Measurements from ENCODE around the gene YEATS2. TPM values are rescaled to one million over a fixed set of nuclear protein-coding genes. Genes with fewer than 3 reads are reported as not detected.
"Not testable (repeated sequence)": the region's sequence is repeated elsewhere in the genome, so short reads cannot be mapped to it uniquely, and the experiment has no call there.

YEATS2 gene
- total and polyA plus RNA-seq, 7 donors, result 1.8 to 8.9 (median 4.6) TPM

GRCh38 chr3:183698318-183698751 lies 738 bp downstream of the YEATS2 start:
- Histone ChIP-seq H3K36me3 (ENCODE audit: insufficient read depth in 1 of 2, low read depth in 1 of 2) (no peaks in the 10 kb centered on the region), H3K4me1 (peaks cover 26% of the 10 kb centered on the region), H3K9me3 (no peaks in the 10 kb centered on the region), H3K4me3 (peak overlapping the region; percentile 99), H3K27ac (peak overlapping the region; percentile 91), H3K27me3 (ENCODE audit: insufficient read depth in 3 of 3, low read length in 2 of 3) (no peaks in the 10 kb centered on the region)
- intact Hi-C loops (cut with DNase I), result no loop called here
- TF ChIP-seq, protein P1, sequence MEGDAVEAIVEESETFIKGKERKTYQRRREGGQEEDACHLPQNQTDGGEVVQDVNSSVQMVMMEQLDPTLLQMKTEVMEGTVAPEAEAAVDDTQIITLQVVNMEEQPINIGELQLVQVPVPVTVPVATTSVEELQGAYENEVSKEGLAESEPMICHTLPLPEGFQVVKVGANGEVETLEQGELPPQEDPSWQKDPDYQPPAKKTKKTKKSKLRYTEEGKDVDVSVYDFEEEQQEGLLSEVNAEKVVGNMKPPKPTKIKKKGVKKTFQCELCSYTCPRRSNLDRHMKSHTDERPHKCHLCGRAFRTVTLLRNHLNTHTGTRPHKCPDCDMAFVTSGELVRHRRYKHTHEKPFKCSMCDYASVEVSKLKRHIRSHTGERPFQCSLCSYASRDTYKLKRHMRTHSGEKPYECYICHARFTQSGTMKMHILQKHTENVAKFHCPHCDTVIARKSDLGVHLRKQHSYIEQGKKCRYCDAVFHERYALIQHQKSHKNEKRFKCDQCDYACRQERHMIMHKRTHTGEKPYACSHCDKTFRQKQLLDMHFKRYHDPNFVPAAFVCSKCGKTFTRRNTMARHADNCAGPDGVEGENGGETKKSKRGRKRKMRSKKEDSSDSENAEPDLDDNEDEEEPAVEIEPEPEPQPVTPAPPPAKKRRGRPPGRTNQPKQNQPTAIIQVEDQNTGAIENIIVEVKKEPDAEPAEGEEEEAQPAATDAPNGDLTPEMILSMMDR (IDR thresholded peaks at IDR 0.05), result no peak
- DNase-seq (peak in 1 of 2 donors; percentile 22), ATAC-seq (peak; percentile 34 to 43 (median 38))
- 1 to 2% (median 1%) methylated on average over 13 of the region's 13 CpGs for WGBS, 3 donors

DNA sequence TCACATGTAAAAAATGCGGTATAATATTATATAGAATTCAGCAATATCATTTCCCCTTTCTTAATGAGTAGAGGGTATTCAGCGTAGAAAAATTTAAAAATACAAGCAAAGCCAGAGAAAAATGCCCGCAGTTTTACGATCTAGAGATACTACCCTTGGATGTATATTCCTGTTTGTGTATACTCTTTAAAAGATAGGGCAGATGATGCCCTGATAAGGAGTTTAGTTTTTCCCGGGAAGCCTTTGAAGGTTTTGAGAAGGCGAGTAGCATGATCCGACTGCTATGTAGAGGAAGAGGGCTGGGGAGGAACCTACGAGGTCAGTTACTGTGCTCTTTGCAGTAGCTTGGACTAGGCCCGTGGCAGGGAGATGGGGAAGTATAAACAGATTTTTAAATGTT lies 1.2 kb downstream of the YEATS2 start:
- H3K27ac ChIP-seq, result peak overlapping the region; percentile 91
- TF ChIP-seq, protein P1 (IDR thresholded peaks at IDR 0.05), result no peak
- no peak for DNase-seq
- intact Hi-C loops (cut with DNase I), result no loop called here
- H3K4me3 ChIP-seq, result peak overlapping the region; percentile 99
- peaks cover 26% of the 10 kb centered on the region for H3K4me1 ChIP-seq
- 17 to 21% (median 19%) methylated on average over 9 of the region's 9 CpGs for WGBS, 3 donors
- ATAC-seq, result no peak
- no peaks in the 10 kb centered on the region for H3K9me3 ChIP-seq
- no peaks in the 10 kb centered on the region for H3K27me3 ChIP-seq (ENCODE audit: insufficient read depth in 3 of 3, low read length in 2 of 3)
- no peaks in the 10 kb centered on the region for H3K36me3 ChIP-seq (ENCODE audit: insufficient read depth in 1 of 2, low read depth in 1 of 2)

- TF ChIP-seq, protein P1 (IDR thresholded peaks at IDR 0.05), result no peak
- 61 to 71% (median 62%) methylated on average over 13 of the region's 13 CpGs for WGBS, 3 donors
- peak overlapping the region; percentile 91 for H3K27ac ChIP-seq
Measured at GRCh38 chr3:183699238-183699947, 1.8 kb downstream of the YEATS2 start.

DNA sequence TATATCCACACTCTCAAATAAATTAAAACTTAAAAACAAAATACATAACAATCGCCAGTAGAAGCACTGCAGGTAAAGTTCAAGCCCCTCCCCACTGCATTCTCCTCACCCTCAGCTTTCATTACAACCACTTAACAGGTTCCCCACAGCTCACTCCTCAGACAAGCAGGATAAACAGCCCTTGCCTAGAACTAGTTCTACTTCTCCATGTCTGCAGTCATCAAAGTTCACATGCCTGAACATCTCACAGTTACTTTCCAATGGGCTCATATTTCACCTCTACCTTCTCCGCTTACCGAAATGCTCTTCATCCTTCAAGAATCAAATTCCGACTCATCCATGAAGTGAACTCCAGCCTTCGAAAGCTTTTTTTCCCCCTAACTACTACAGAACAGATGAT lies 4.1 kb downstream of the YEATS2 start:
- WGBS, 3 donors, result 56 to 82% (median 59%) methylated on average over 5 of the region's 5 CpGs
- H3K27ac ChIP-seq, result no peak overlapping the region
- no peaks in the 10 kb centered on the region for H3K36me3 ChIP-seq (ENCODE audit: insufficient read depth in 1 of 2, low read depth in 1 of 2)
- intact Hi-C loops (cut with DNase I), result no loop called here
- TF ChIP-seq, protein P1 (IDR thresholded peaks at IDR 0.05), result no peak
- no peaks in the 10 kb centered on the region for H3K27me3 ChIP-seq (ENCODE audit: insufficient read depth in 3 of 3, low read length in 2 of 3)
- peaks cover 26% of the 10 kb centered on the region for H3K4me1 ChIP-seq
- no peak overlapping the region for H3K4me3 ChIP-seq
- H3K9me3 ChIP-seq, result no peaks in the 10 kb centered on the region
- ATAC-seq (no peak), DNase-seq (no peak)

More at GRCh38 chr3:183699238-183699947, 1.8 kb downstream of the YEATS2 start:
- intact Hi-C loops (cut with DNase I), result no loop called here
- Histone ChIP-seq H3K27me3 (ENCODE audit: insufficient read depth in 3 of 3, low read length in 2 of 3) (no peaks in the 10 kb centered on the region), H3K4me1 (peaks cover 26% of the 10 kb centered on the region), H3K36me3 (ENCODE audit: insufficient read depth in 1 of 2, low read depth in 1 of 2) (no peaks in the 10 kb centered on the region), H3K4me3 (peak overlapping the region; percentile 99), H3K9me3 (no peaks in the 10 kb centered on the region)
- DNase-seq (no peak), ATAC-seq (no peak)

- intact Hi-C loops (cut with DNase I), result not testable (repeated sequence)
Measured at GRCh38 chr3:183703892-183704291, 6.3 kb downstream of the YEATS2 start.

More at GRCh38 chr3:183703892-183704291, 6.3 kb downstream of the YEATS2 start:
- not testable (repeated sequence) for H3K9me3 ChIP-seq; H3K4me3 ChIP-seq; H3K27me3 ChIP-seq (ENCODE audit: insufficient read depth in 3 of 3, low read length in 2 of 3); H3K27ac ChIP-seq; ATAC-seq; DNase-seq; H3K36me3 ChIP-seq (ENCODE audit: insufficient read depth in 1 of 2, low read depth in 1 of 2)
- H3K4me1 ChIP-seq, result peaks cover 22% of the 10 kb centered on the region
- 82 to 89% (median 84%) methylated on average over 6 of the region's 6 CpGs for WGBS, 3 donors
